Astrocyte of the cerebellum (primary cell): ENCODE data around the gene ADARB2.

ENCODE experiments used
- DNase-seq: peaks from one replicate; pipeline ENCODE4 v3.0.0-alpha.2; 2011; ENCODE audit warnings: low read depth
- H3K4me3 ChIP-seq: 2 replicates; pipeline ENCODE4 v1.5.1; 2011; ENCODE audit warnings: mild to moderate bottlenecking, low read depth, low read length, moderate library complexity
- CTCF ChIP-seq: IDR thresholded peaks from 2 replicates; pipeline ENCODE4 v1.5.1; 2012; ENCODE audit warnings: low read length, low read depth, moderate library complexity, mild to moderate bottlenecking; ENCODE audit errors: missing control alignments
- in situ Hi-C: cut with HindIII; loops from 2 replicates; pipeline ENCODE4 v1.10.0; 2017; ENCODE audit warnings: low sequenced_read_pairs

Gene ADARB2

GRCh38 chr10:1601406-1601805, 135.9 kb downstream of the ADARB2 start:
- no peak for TF ChIP-seq CTCF
- H3K4me3 ChIP-seq = no peak overlapping the region
- no peak for DNase-seq
- in situ Hi-C loops = no loop called here

- in situ Hi-C loops = no loop called here
- H3K4me3 ChIP-seq = no peak overlapping the region
These were observed 136.5 kb downstream of the ADARB2 start for GRCh38 chr10:1600861-1601260.

GRCh38 chr10:1598393-1599153, 138.8 kb downstream of the ADARB2 start:
- H3K4me3 ChIP-seq = no peak overlapping the region
- in situ Hi-C loops = no loop called here
- DNase-seq = no peak
- no peak for TF ChIP-seq CTCF

More at GRCh38 chr10:1600861-1601260, 136.5 kb downstream of the ADARB2 start:
- DNase-seq = no peak
- no peak for TF ChIP-seq CTCF

GRCh38 chr10:1597370-1598146, 139.8 kb downstream of the ADARB2 start:
- H3K4me3 ChIP-seq = no peak overlapping the region
- in situ Hi-C loops = no loop called here
- TF ChIP-seq CTCF = no peak
- no peak for DNase-seq

- no peak for DNase-seq
- no peak for TF ChIP-seq CTCF
- in situ Hi-C loops = no loop called here
- no peak overlapping the region for H3K4me3 ChIP-seq
These were observed 140.7 kb downstream of the ADARB2 start for GRCh38 chr10:1596482-1597099.

GRCh38 chr10:1595726-1596125, 141.6 kb downstream of the ADARB2 start:
- in situ Hi-C loops = no loop called here
- DNase-seq = no peak
- no peak for TF ChIP-seq CTCF
- no peak overlapping the region for H3K4me3 ChIP-seq
